ENCODE measurements around the gene PGK2. TPM values are rescaled to one million over a fixed set of nuclear protein-coding genes. Genes with fewer than 3 reads are reported as not detected.

PGK2 gene
- total RNA-seq = not detected in 2 replicates
- long read RNA-seq = 0 reads

GRCh38 chr6:49787176-49787575, at the start of gene PGK2:
Gene PGK2, minus strand, starts transcription at chr6:49787285. Its CDS starts 98 bp downstream, at chr6:49787187.
- Mint-ChIP-seq H3K9me3 (ENCODE audit: low read depth) (peaks cover 2% of the 10 kb centered on the region), H3K4me3 (ENCODE audit: low read depth) (no peak within 1 kb of the TSS), H3K27me3 (no peaks in the 10 kb centered on the region), H3K4me1 (ENCODE audit: low read depth) (peaks cover 6% of the 10 kb centered on the region), H3K36me3 (ENCODE audit: insufficient read depth) (no peaks in the 10 kb centered on the region), H3K27ac (no peak within 1 kb of the TSS)
- no peak for TF ChIP-seq CTCF (IDR thresholded peaks at IDR 0.05; ENCODE audit: unreplicated experiment)
- no peak for DNase-seq (ENCODE audit: low spot score, unreplicated experiment)

- H3K36me3 Mint-ChIP-seq (ENCODE audit: insufficient read depth) = no peaks in the 10 kb centered on the region
- no peak for DNase-seq (ENCODE audit: low spot score, unreplicated experiment)
- no peak for TF ChIP-seq CTCF (IDR thresholded peaks at IDR 0.05; ENCODE audit: unreplicated experiment)
- no peak overlapping the region for H3K4me3 Mint-ChIP-seq (ENCODE audit: low read depth)
- no peaks in the 10 kb centered on the region for H3K27me3 Mint-ChIP-seq
- no peak overlapping the region for H3K27ac Mint-ChIP-seq
- no peaks in the 10 kb centered on the region for H3K9me3 Mint-ChIP-seq (ENCODE audit: low read depth)
- no peaks in the 10 kb centered on the region for H3K4me1 Mint-ChIP-seq (ENCODE audit: low read depth)
Measured at GRCh38 chr6:49835140-49835539, 48.1 kb upstream of the PGK2 start.

GRCh38 chr6:49833386-49833785, 46.3 kb upstream of the PGK2 start:
- no peak for TF ChIP-seq CTCF (IDR thresholded peaks at IDR 0.05; ENCODE audit: unreplicated experiment)
- Mint-ChIP-seq H3K4me3 (ENCODE audit: low read depth) (no peak overlapping the region), H3K9me3 (ENCODE audit: low read depth) (no peaks in the 10 kb centered on the region)

GRCh38 chr6:49826743-49827406, 39.8 kb upstream of the PGK2 start:
- Mint-ChIP-seq H3K27ac (no peak overlapping the region), H3K4me3 (ENCODE audit: low read depth) (no peak overlapping the region), H3K9me3 (ENCODE audit: low read depth) (no peaks in the 10 kb centered on the region), H3K27me3 (no peaks in the 10 kb centered on the region), H3K36me3 (ENCODE audit: insufficient read depth) (no peaks in the 10 kb centered on the region), H3K4me1 (ENCODE audit: low read depth) (no peaks in the 10 kb centered on the region)
- no peak for DNase-seq (ENCODE audit: low spot score, unreplicated experiment)
- no peak for TF ChIP-seq CTCF (IDR thresholded peaks at IDR 0.05; ENCODE audit: unreplicated experiment)

More at GRCh38 chr6:49833386-49833785, 46.3 kb upstream of the PGK2 start:
- Mint-ChIP-seq H3K36me3 (ENCODE audit: insufficient read depth) (no peaks in the 10 kb centered on the region), H3K4me1 (ENCODE audit: low read depth) (no peaks in the 10 kb centered on the region), H3K27ac (no peak overlapping the region), H3K27me3 (no peaks in the 10 kb centered on the region)
- no peak for DNase-seq (ENCODE audit: low spot score, unreplicated experiment)

- TF ChIP-seq CTCF (IDR thresholded peaks at IDR 0.05; ENCODE audit: unreplicated experiment) = no peak
- Mint-ChIP-seq H3K9me3 (ENCODE audit: low read depth) (peaks cover 4% of the 10 kb centered on the region), H3K27ac (no peak overlapping the region), H3K4me1 (ENCODE audit: low read depth) (peaks cover 6% of the 10 kb centered on the region), H3K27me3 (no peaks in the 10 kb centered on the region), H3K4me3 (ENCODE audit: low read depth) (no peak overlapping the region), H3K36me3 (ENCODE audit: insufficient read depth) (no peaks in the 10 kb centered on the region)
- DNase-seq (ENCODE audit: low spot score, unreplicated experiment) = no peak
Measured at GRCh38 chr6:49815166-49815565, 28.1 kb upstream of the PGK2 start.
